C4-2B (cell line): Measurements from ENCODE around the gene APH1B.

Experiments
- ZFX ChIP-seq: fragments of 450-650 bp; IDR thresholded peaks from 2 replicates; pipeline ENCODE4 v1.6.1; 2017
- TF ChIP-seq, protein P1 (sequence below): fragments of 450-650 bp; conservative IDR thresholded peaks from 2 replicates; pipeline ENCODE4 v1.5.1; 2017; ENCODE audit warnings: mild to moderate bottlenecking

DNA sequence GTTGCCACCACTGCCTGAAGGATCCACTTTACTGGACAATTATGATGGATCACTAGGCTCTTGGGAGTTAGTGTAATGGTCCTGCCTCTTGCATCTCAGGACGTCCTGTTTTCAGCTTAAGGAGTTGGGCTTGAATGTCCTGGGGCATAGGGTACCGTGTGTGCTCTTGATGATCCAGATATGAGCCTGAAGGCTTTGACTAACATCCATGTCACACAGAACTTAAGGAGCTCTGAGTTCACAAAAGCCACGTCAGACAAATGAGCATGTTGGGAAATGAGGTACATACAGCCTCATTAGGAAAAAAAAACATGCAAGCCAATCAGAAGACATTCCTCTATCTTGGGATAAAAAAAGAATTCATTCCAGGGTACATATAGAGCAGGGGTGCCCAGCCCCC is 63.5 kb downstream of the APH1B start:
- TF ChIP-seq, protein P1, sequence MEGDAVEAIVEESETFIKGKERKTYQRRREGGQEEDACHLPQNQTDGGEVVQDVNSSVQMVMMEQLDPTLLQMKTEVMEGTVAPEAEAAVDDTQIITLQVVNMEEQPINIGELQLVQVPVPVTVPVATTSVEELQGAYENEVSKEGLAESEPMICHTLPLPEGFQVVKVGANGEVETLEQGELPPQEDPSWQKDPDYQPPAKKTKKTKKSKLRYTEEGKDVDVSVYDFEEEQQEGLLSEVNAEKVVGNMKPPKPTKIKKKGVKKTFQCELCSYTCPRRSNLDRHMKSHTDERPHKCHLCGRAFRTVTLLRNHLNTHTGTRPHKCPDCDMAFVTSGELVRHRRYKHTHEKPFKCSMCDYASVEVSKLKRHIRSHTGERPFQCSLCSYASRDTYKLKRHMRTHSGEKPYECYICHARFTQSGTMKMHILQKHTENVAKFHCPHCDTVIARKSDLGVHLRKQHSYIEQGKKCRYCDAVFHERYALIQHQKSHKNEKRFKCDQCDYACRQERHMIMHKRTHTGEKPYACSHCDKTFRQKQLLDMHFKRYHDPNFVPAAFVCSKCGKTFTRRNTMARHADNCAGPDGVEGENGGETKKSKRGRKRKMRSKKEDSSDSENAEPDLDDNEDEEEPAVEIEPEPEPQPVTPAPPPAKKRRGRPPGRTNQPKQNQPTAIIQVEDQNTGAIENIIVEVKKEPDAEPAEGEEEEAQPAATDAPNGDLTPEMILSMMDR: no peak
- TF ChIP-seq ZFX: no peak
